ENCODE measurements around the gene PPEF1. TPM values are rescaled to one million over a fixed set of nuclear protein-coding genes. Genes with fewer than 3 reads are reported as not detected.
A peak's percentile ranks its signal among the peaks of the same experiment; 100 is the strongest.

PPEF1 gene
- polyA plus RNA-seq, 1 donor from 2014 or later = 1.5 TPM

DNA sequence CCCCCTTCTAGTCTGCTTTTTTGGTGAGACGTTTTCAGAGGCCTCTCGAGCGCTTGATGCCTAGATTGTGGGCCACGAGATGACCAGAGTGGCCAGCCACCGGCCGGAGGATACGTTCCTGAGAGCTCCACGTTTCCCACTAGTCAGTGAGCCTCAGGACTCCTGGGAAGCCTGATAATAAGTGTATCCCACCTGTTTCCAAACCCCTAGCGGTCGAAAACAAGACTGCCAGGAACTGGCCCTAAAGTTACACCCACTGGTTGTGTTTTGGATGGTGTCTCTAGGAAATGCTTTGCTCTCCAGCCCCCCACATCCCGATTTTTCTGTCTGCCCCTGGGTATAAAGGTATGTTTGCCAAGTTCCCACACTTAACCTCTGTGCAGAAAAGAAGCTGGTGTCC, 31.0 kb upstream of the PPEF1 start:
- Histone ChIP-seq H3F3A (ENCODE audit: insufficient read depth, low read length, poor library complexity, severe bottlenecking) (no peaks in the 10 kb centered on the region), H3K9ac (ENCODE audit: low read length) (no peak overlapping the region), H3K9me2 (ENCODE audit: insufficient read depth, low read length) (no peaks in the 10 kb centered on the region), H3K4me3 (ENCODE audit: low read length) (no peak overlapping the region), H3K27ac (ENCODE audit: low read length) (no peak overlapping the region), H3K9me3 (ENCODE audit: low read length) (no peaks in the 10 kb centered on the region), H3K79me2 (replicated peaks; ENCODE audit: insufficient read depth, low read length) (no peaks in the 10 kb centered on the region), H3K27me3 (ENCODE audit: insufficient read depth, low read depth, low read length) (no peaks in the 10 kb centered on the region), H2AFZ (ENCODE audit: low read depth, low read length) (no peak overlapping the region), H3K36me3 (ENCODE audit: insufficient read depth, low read length) (no peaks in the 10 kb centered on the region), H4K20me1 (ENCODE audit: insufficient read depth) (no peaks in the 10 kb centered on the region), H3K4me2 (ENCODE audit: low read length) (no peak overlapping the region)
- no peak for TF ChIP-seq EP300 (conservative IDR thresholded peaks at IDR 0.05; ENCODE audit: poor library complexity, severe bottlenecking)
- TF ChIP-seq, protein P1, sequence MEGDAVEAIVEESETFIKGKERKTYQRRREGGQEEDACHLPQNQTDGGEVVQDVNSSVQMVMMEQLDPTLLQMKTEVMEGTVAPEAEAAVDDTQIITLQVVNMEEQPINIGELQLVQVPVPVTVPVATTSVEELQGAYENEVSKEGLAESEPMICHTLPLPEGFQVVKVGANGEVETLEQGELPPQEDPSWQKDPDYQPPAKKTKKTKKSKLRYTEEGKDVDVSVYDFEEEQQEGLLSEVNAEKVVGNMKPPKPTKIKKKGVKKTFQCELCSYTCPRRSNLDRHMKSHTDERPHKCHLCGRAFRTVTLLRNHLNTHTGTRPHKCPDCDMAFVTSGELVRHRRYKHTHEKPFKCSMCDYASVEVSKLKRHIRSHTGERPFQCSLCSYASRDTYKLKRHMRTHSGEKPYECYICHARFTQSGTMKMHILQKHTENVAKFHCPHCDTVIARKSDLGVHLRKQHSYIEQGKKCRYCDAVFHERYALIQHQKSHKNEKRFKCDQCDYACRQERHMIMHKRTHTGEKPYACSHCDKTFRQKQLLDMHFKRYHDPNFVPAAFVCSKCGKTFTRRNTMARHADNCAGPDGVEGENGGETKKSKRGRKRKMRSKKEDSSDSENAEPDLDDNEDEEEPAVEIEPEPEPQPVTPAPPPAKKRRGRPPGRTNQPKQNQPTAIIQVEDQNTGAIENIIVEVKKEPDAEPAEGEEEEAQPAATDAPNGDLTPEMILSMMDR (IDR thresholded peaks at IDR 0.05; ENCODE audit: poor library complexity, severe bottlenecking) = peak; percentile 12

DNA sequence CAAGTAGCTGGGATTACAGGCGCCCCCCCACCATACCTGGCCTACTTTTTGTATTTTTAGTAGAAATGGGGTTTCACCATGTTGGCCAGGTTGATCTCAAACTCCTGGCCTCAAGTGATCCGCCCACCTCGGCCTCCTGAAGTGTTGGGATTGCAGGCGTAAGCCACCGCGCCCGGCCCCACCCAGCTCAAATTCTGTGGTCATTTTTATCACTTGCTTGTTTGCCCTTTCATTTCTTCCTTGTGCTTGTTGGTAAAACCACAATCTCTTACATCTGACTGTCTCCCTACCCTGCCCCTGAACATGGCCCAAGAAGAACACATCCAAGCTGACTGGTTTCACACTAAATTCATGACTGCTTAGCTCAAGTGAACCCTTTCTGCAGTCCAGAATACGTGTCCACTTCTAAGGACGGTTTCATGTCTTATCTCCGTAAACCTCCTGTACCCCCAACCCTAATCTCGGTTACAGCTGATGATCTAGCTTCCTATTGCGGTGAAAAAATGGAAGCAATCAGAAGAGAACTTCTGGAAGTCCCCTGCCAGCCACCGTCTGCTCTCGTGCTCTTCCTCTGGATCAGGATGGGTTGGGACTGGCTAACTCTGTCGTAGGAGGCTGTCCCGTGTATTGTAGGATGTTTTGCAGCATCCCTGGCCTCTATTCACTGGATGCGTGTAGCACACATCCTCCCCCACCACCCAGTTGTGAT, 30.1 kb upstream of the PPEF1 start:
- H3K9ac ChIP-seq (ENCODE audit: low read length) = no peak overlapping the region
- H3K27ac ChIP-seq (ENCODE audit: low read length) = no peak overlapping the region
- H3K9me2 ChIP-seq (ENCODE audit: insufficient read depth, low read length) = no peaks in the 10 kb centered on the region
- no peak for TF ChIP-seq TAF1 (IDR thresholded peaks at IDR 0.05; ENCODE audit: low read depth)
- H3K4me3 ChIP-seq (ENCODE audit: low read length) = no peak overlapping the region
- H4K20me1 ChIP-seq (ENCODE audit: insufficient read depth) = no peaks in the 10 kb centered on the region
- H3K36me3 ChIP-seq (ENCODE audit: insufficient read depth, low read length) = no peaks in the 10 kb centered on the region
- no peaks in the 10 kb centered on the region for H3K27me3 ChIP-seq (ENCODE audit: insufficient read depth, low read depth, low read length)
- no peak overlapping the region for H2AFZ ChIP-seq (ENCODE audit: low read depth, low read length)
- no peaks in the 10 kb centered on the region for H3K79me2 ChIP-seq (replicated peaks; ENCODE audit: insufficient read depth, low read length)
- H3F3A ChIP-seq (ENCODE audit: insufficient read depth, low read length, poor library complexity, severe bottlenecking) = no peaks in the 10 kb centered on the region
- no peaks in the 10 kb centered on the region for H3K9me3 ChIP-seq (ENCODE audit: low read length)
- no peak overlapping the region for H3K4me2 ChIP-seq (ENCODE audit: low read length)

DNA sequence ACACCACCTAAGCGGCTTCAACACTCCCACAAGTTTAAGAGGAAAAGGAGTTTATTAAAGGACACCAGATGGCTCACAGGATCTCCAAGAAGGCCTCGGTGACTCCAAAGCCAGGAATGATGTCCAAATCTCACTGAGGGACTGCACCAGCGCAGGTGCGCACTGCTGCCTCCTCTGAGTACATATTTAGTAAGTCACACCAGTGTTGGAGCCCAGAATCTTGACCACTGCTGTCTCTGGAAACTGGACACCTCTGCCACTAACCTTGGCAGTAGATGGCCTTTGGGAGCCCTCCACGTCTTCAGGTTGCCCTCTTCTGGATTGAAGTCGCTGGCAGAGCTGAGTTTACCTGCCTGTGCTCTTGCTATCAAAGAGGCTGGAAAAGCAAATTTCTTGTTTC, 25.4 kb upstream of the PPEF1 start:
- Histone ChIP-seq H3K9ac (ENCODE audit: low read length) (no peak overlapping the region), H3K27me3 (ENCODE audit: insufficient read depth, low read depth, low read length) (no peaks in the 10 kb centered on the region), H3K4me2 (ENCODE audit: low read length) (no peak overlapping the region), H3F3A (ENCODE audit: insufficient read depth, low read length, poor library complexity, severe bottlenecking) (no peaks in the 10 kb centered on the region), H3K4me3 (ENCODE audit: low read length) (no peak overlapping the region), H3K36me3 (ENCODE audit: insufficient read depth, low read length) (no peaks in the 10 kb centered on the region), H3K27ac (ENCODE audit: low read length) (no peak overlapping the region), H2AFZ (ENCODE audit: low read depth, low read length) (no peak overlapping the region), H4K20me1 (ENCODE audit: insufficient read depth) (no peaks in the 10 kb centered on the region), H3K79me2 (replicated peaks; ENCODE audit: insufficient read depth, low read length) (no peaks in the 10 kb centered on the region), H3K9me2 (ENCODE audit: insufficient read depth, low read length) (no peaks in the 10 kb centered on the region), H3K9me3 (ENCODE audit: low read length) (no peaks in the 10 kb centered on the region)
- no peak for TF ChIP-seq RAD21 (conservative IDR thresholded peaks at IDR 0.05)
- TF ChIP-seq REST (IDR thresholded peaks at IDR 0.05; ENCODE audit: borderline replicate concordance) = no peak
- no peak for TF ChIP-seq SMC3 (conservative IDR thresholded peaks at IDR 0.05; ENCODE audit: poor library complexity)
- no peak for TF ChIP-seq POLR2AphosphoS5 (IDR thresholded peaks at IDR 0.05)
- TF ChIP-seq, protein P1 (IDR thresholded peaks at IDR 0.05; ENCODE audit: poor library complexity, severe bottlenecking) = no peak
- TF ChIP-seq EZH2 (IDR thresholded peaks at IDR 0.05; ENCODE audit: borderline replicate concordance, insufficient read depth, low read length, poor library complexity, severe bottlenecking) = no peak
- no peak for TF ChIP-seq TAF1 (IDR thresholded peaks at IDR 0.05; ENCODE audit: low read depth)
- TF ChIP-seq EP300 (conservative IDR thresholded peaks at IDR 0.05; ENCODE audit: poor library complexity, severe bottlenecking) = no peak
- TF ChIP-seq MXI1 (conservative IDR thresholded peaks at IDR 0.05; ENCODE audit: poor library complexity, severe bottlenecking) = no peak
